Nucleus accumbens (tissue), 56 donors: ENCODE measurements around the gene IZUMO1.
"Not testable (repeated sequence)": the region's sequence is repeated elsewhere in the genome, so short reads cannot be mapped to it uniquely, and the experiment has no call there.

ENCODE experiments used
- DNase-seq, 56 donors: peaks; one replicate each; lab custom pipeline; 2025; lab: John Stamatoyannopoulos, UW

IZUMO1 gene

DNA sequence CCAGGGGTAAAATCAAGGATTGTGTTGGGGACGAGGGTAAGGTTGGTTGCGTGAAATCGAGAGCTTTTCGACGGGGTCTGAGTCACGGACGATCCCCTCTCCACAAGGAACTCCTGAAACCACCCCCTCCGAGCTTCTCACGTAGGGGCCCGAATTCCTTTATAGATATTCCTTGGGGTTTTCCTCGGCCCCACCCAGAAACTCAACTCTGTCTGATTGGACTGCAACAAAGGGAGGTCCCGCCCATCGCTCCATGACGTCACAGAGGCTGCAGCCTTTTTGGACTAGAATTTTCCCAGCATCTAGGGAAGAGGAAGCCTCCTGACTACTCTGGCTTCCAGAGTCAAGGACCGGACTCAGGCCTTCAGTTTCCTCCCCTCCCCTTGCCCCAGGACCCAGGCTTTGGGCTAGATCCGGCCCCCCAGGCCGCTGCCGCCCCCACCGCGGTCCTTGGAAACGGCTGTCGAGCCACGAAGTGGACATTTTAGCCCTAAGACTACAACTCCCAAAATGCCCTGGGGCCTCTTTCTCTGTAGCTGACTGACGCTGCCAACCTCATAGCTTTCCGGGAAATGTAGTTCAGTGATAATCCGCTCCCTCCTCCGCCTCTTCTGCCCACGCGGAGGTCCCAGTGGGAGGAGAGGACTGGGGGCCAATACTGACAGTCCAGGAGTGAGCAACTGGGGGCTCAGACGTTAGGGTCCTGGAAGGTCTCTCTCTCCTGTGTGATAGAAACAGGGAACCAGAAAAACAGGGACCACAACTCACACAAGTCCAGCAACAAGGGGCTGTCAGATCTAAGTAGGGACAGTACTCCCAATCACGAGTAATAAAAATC lies at the start of gene IZUMO1:
TSS of gene IZUMO1 (minus strand) at position 172 of the 838 bp plus-strand sequence. CDS start 1,050 bp downstream, outside the sequence.
- DNase-seq: peak in 53 of 56 donors; percentile 8 to 87 (median 69)

DNA sequence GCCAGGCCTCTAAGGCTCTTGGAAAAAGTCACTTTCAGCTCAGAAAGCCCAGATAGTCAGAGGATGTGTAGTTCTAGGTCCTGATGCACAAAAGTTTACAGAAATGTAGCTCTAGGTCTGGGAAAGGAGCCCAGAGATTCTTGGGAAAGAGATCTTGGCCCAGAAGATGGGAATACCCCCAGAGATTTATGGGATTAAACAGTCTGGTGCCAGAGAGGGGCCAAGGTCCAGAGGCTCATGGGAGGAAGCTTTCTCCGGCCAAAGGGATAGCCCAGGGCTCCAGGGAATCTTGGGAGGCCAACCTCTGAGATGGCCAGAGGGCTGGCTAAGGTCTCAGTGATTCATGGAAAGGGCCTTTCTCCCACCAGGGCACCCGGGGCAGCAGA lies 49.0 kb upstream of the IZUMO1 start:
- peak in 1 of 56 donors; percentile 56 for DNase-seq

DNA sequence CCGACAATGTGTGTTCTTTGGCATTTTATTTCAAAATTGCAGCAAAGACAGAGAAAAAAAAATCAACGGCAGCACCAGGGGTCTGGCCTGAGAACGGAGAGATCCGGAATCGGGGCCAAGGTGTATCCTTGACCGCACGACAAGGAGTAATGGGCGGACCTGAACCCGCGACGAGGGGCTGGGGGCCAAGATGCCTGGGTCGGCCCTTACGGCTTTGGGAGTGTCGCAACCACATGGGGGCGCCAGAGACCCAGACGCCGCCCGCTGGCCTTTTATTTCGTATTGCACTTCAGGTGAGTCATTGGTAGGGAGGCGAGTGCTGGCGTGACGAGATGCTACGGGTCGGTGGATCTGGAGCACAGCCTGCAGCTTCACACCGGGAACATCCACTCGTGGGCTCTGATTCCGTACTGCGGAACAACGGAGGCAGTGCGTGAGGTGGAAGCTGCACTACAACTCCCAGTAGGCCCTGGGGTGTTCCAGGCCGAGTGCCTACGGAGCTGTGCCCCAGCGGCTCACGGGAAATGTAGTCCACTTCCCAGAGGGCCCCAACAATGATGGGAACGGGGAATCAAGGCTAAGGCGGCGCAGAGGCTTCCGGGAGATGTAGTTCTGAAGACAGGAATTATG lies 48.5 kb upstream of the IZUMO1 start:
- peak; percentile 73 to 99 (median 91) for DNase-seq

DNA sequence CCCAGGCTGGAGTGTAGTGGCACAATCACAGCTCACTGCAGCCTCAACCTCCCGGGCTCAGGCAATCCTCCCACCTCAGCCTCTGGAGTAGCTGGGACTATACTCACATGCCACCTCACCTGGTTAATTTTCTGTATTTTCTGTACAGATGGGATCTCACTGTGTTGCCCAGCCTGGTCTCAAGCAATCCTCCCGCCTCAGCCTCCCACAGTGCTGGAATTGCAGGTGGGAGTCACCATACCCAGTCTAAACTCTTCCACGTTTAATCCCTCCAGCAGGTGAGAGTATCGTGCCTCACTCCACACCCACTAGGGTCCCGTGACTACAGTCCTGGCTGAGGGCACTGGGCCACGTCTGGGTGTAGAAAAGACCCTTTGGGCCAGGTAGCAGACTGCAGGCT lies 47.6 kb upstream of the IZUMO1 start:
- no peak for DNase-seq

DNA sequence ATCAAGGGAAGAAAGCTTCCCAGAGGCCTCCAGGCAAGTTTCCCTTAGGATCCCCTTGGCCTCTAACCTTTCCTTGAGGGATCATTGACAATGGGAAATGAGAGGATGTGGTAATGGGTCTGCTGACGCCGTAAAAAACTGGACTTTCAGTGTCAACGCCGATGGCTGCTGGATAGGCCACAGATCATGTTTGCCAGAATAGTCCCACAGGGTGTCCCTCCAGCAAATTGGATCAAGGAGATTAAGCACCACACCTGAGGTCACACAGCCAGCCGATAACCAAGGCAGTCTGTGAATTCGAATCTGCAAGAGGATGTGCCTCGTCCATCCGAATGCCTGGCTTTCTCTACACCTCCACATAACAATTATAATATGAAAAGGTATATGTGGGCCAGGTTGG lies 46.6 kb upstream of the IZUMO1 start:
- no peak for DNase-seq

DNA sequence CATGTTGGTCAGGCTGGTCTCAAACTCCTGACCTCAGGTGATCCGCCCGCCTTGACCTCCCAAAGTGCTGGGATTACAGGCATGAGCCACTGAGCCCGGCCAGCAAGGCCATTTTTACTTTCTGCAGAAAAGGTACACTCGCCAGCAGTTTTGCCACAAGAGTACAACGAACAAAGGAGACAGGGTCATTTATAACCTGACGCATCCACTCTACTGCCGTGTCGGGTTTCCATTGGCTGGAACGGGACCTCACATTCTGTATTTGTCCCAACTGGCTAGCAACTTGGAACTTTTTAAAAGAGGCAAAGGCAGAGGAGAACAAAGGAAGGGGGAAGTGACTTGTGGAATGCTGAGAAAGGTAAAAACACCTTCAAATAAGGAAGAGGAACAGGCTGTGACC lies 40.6 kb upstream of the IZUMO1 start:
- not testable (repeated sequence) for DNase-seq

DNA sequence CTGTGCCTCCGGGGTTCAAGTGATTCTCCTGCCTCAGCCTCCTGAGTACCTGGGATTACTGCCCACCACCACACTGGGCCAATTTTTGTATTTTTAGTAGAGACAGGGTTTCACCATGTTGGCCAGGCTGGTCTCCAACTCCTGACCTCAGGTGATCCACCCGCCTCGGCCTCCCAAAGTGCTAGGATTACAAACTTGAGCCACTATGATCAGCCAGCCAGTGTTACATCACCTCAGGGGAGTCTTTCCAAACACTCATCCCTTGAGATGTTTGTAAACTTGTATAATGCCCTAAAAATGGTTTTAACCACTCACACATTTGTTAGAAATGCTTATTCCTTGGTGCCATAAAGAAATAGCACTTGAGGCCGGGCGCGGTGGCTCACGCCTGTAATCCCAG lies 39.7 kb upstream of the IZUMO1 start:
- DNase-seq: not testable (repeated sequence)

DNA sequence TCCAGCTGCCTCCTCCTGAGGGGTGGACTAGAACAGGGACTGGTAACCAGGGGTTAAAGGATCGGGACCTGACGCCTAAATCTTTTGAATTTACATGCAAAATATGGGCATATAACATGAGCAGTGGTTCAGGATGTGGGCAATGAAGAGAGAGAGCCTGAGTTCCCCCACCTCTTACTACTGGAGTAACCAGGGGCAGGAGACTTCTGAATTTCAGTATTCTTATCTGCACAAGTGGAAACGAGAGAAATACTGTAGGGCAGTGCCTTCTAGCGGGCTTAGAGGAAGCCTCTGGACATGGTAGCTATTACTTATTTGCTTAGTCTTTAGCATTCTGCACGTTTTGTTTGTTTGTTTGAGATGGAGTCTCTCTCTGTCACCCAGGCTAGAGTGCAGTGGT lies 37.8 kb upstream of the IZUMO1 start:
- DNase-seq: no peak

DNA sequence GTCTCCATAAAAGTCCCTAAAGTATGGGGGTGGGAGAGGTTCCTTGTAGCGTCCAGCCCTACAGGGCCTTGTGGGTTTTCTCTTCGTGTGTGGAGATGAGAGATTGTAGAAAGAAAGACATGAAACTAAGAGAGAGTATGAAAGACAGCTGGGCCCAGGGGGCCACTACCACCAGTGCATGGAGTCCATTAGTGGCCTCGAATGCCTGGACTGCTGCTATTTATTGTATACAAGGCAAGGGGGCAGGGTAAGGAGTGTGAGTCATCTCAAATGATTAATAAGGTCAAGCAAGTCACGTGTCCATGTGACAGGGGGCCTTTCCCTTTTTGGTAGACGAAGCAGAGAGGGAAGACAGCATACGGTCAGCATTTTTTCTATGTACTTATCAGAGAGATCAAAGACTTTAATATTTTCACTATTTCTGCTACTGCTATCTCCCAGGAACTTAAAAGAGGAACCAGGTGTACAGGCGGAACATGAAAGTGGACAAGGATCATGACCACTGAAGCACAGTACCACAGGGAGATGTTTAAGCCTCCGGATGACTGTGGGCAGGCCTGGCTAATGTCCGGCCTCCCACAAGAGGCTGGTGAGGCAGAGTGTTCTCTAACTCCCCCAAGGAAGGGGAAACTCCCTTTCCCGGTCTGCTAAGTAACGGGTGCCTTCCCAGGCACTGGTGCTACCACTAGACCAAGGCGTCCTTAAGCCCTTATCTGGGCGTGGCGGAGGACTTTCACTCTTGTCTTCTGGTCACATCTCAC lies 34.1 kb upstream of the IZUMO1 start:
- DNase-seq: no peak

DNA sequence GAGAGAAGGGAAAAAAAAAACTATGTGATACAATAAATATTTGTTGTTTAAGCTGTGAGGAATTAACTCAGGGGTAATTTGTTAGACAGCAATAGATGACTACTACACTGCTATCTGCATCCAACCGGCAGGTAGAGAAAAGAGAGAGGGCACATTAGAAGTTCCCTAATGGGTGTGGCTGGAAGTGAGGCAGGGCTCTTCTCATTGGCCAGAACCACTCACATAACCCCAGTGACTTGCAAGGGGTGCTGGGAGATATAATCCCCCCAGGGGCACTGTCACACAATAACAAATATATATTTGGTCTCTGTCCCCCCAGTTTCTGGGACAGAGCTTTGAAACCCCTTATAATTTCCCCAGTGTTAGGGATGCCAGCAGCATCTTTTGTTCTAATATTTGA lies 32.9 kb upstream of the IZUMO1 start:
- DNase-seq: no peak

DNA sequence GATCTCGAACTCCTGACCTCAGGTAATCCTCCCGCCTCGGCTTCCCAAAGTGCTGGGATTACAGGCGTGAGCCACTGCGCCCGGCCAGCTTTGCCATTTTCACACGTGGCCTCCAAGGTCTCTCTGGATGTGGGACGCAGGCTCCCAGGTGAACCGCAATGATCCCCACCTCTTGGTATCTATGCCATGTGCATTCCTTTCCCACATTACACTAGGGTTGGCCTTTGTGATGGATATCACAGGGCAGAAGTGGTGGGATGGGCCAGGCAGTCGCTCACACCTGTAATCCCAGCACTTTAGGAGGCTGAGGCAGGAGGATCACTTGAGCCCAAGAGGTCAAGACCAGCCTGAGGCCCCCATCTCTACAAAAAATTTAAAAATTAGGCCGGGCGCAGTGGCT lies 31.0 kb upstream of the IZUMO1 start:
- no peak for DNase-seq

DNA sequence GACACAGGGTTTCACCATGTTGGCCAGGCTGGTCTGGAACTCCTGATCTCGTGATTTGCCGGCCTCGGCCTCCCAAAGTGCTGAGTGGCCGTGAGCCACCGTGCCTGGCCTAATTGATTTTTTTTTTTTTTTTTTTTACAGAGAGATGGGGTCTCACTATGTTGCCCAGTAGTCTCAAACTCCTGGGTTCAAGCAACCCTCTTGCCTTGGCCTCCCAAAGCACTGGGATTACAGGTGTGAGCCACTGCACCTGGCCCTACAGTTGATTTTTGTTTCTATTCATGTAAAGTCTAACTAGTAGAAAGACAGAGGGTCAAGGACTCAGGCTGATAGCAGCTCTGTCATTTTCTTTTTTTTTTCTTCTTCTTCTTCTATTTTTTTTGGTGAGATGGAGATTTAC lies 30.4 kb upstream of the IZUMO1 start:
- DNase-seq: no peak

DNA sequence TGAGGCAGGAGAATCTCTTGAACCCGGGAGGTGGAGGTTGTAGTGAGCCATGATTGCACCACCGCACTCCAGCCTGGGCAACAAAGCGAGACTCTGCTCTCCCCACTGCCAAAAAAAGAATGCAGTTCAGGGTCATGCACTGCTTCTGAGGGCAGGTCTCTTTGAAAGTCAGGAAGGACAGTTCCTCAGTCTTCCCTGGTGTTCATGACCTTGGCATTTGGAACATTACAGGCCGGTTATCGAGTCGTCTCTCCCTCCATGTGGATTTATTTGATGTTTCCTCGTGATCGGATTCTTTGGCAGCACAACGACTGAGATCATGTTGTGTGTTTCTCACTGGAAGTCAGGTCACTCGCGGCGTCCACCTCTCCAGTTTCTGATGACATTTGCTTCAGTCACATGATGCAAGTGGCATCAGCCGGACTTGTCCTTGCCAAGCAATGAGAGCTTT lies 25.8 kb upstream of the IZUMO1 start:
- no peak for DNase-seq

DNA sequence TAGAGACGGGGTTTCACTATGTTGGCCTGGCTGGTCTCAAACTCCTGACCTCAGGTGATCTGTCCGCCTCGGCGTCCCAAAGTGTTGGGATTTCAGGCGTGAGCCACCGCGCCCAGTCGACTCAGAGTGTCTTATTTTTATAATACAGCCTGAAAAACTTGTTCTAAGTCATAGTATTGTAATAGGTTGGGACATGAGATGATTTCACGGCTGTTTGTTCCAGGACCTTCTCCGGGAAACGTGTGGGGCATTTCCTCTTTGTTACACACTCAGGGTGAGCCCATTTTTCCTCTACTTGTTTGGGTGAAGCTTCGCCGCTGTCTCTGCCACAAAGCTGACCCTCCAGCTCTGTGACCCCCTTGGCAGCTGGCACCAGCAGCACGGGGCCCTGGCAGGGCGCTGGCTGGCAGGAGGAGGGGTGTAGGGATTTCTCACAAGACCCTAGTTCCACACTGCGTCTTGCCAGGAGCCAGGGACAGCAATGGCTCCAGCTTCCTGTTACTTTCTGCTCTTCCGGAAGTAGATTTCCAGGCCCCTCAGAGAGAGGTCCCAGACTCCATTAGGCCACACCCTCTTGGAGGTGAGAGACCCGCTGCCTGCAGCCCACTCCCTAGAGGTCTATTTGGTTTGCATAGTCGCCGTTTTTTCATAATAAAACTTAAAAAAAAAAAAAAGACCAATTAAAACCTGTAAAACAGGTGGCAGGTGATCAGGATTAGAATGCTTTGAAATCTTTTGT lies 24.2 kb upstream of the IZUMO1 start:
- DNase-seq: no peak

DNA sequence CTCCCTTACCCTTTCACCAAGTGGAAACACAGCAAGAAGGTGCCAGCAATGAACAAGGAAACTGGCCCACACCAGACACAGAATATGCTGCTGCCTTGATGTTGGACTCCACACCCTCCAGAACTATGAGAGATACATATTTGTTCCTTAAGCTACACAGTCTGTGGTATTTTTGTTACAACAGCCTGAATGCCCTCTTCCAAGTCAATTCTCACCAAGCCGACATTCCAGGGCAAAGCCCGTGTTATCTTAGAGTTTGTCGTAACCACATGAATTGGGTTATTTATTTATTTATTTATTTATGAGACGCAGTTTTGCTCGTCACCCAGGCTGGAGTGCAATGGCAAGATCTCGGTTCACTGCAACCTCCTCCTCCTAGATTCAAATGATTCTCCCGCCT lies 23.6 kb upstream of the IZUMO1 start:
- DNase-seq: no peak

DNA sequence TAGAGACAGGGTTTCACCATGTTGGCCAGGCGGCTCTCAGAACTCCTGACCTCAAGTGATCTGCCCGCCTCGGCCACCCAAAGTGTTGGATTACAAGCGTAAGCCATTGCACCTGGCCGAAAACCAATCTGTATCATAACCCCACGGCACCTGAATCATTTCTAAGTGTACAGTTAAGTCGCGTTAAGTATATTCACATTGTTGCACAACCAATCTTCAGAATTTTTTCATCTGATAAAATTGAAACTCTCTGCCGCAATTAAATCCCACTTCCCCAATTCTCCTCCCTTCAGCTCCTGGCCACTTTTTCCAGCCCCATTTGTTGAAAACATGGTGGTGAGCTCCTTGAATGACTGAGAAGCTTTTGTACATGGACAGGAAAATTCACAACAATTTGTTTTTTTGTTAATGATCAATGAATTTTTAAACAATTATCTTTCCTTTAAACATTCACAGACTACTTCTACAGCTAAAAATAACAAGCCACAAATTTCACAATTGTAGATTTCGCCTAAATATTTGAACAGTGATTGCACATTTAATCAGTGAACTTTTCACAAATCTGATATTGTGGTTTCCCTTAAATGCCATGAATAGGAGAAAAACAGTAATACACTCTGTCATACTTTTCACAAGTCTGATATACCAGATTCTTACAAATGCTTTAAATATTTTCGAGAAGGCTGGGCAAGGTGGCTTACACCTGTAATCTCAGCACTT lies 22.4 kb upstream of the IZUMO1 start:
- no peak for DNase-seq

DNA sequence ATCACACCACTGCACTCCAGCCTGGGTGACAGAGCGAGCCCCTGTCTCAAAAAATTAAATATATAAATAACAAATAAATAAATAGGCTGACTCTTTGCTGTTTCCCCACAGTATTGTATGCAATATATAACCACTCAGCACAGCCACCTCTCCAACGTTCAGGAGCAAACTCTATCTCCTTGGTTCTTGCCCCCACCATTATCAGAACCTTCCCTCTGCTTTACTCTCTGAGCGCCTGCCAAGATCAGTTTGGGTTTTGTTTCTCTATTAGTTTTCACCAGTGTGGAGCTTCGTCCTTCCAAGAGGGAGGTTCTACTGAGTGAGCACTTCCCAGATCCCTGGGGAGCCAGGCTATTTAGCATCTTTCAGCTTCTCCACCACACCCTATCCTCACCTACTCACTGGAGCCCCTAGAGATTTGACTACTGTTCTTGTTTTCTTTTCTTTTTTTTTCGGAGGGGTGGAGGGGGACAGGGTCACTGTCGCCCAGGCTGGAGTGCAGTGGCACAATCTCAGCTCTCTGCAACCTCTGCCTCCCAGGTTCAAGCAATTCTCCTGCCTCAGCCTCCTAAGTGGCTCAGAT lies 21.6 kb upstream of the IZUMO1 start:
- DNase-seq: not testable (repeated sequence)

DNA sequence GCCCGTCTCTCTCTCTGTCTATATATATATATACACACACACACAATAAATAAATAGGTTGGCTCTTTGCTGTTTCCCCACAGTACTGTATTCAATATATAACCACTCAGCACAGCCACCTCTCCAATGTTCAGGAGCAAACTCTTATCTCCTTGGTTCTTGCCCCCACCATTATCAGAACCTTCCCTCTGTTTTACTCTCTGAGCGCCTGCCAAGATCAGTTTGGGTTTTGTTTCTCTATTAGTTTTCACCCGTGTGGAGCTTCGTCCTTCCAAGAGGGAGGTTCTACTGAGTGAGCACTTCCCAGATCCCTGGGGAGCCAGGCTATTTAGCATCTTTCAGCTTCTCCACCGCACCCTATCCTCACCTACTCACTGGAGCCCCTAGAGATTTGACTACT lies 19.1 kb upstream of the IZUMO1 start:
- not testable (repeated sequence) for DNase-seq

DNA sequence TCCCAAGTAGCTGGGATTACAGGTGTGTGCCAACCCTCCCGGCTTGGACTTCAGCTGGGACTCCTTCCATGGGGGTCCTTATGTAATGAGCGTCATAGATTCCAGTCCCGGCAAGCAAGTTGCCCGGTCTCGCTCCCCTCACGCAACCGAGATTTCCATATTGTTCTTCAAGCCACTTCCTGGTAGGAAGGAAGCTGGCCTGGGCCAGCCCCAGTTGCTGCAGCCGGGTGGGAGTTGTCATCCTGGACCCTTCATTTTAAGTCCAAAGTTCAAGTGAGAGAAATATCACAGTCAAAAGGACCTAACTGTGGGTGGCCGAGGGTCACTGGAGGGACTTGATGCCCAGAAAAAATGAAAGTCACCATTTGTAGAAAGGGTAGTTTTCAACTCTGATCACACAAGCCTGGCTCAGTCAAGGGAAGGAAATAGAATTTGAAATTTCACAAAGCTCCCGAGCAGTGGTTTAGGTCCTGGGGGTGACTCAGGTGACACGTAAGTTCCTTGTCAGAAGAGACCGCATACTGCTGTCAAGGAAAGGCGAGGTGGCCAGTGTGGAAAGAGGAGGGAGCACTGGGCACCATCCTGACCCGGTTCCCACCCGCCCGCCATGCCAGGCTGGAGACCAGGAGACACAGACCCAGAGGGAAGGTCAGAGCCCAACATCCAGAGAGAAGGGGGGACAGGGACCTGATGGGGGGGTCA lies 13.9 kb upstream of the IZUMO1 start:
- DNase-seq: no peak
